HG03457 (cell line): Measurements from ENCODE around the gene RB1.

Experiments used
- ATAC-seq: cut with Tn5 transposase; IDR thresholded peaks from one replicate; pipeline ENCODE4 v1.9.1; 2021; ENCODE audit warnings: moderate number of reproducible peaks; ENCODE audit not compliant: unreplicated experiment

RB1 gene

GRCh38 chr13:48526286-48526685 is 222.7 kb downstream of the RB1 start:
- ATAC-seq = no peak

- ATAC-seq = no peak
These were observed 224.4 kb downstream of the RB1 start for GRCh38 chr13:48527955-48528354.

DNA sequence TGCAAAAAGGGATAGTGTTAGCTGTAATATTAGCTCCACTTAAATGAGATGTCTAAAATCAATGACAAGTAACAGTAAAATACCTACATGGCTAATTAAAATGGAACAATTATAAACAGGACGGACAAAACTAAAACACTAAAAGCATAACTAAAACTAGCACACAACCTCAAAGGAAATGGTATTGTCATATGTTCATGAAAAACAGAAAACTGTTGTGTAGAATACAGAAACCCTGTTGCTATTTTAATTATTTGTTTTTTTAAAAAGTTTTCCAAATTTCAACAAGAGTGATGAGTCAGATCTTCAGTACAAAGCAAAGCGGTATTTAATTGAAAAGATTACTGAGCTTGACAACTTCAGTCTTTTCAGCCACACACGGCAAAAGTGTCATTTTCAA is 225.2 kb downstream of the RB1 start:
- no peak for ATAC-seq

- ATAC-seq = no peak
These were observed 227.3 kb downstream of the RB1 start for GRCh38 chr13:48530833-48531232.
